Ishikawa (cell line): ENCODE results near the gene MMP24.

ENCODE experiments used
- TAF1 ChIP-seq: IDR thresholded peaks from 2 replicates; pipeline ENCODE4 v1.6.1; 2012; ENCODE audit warnings: low read depth, mild to moderate bottlenecking
- TF ChIP-seq, protein P1 (sequence below): IDR thresholded peaks from 2 replicates; pipeline ENCODE4 v1.6.1; 2012; ENCODE audit warnings: low read depth, mild to moderate bottlenecking
- TF ChIP-seq, protein P2 (sequence below): IDR thresholded peaks from 2 replicates; pipeline ENCODE4 v1.6.1; 2012

DNA sequence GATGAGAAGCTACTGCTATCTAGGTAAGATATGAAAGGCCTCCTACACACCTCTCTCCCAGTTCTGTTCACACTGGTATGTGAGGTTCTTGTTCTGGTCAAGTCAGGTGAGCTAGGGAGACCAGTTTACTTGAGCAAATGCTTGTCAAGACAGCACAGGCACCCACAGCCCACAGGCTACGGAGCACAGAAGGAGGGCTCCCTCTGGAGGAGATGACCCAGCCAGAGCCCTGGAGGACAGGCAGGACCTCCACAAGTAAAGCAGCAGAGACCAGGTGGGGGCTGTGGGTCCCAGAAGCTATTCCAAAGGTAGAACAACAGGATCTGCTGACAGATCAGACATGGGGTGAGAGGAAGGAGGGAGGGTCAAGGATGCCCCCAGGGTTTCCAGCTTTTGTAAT is 38.3 kb downstream of the MMP24 start:
- TF ChIP-seq, protein P1, sequence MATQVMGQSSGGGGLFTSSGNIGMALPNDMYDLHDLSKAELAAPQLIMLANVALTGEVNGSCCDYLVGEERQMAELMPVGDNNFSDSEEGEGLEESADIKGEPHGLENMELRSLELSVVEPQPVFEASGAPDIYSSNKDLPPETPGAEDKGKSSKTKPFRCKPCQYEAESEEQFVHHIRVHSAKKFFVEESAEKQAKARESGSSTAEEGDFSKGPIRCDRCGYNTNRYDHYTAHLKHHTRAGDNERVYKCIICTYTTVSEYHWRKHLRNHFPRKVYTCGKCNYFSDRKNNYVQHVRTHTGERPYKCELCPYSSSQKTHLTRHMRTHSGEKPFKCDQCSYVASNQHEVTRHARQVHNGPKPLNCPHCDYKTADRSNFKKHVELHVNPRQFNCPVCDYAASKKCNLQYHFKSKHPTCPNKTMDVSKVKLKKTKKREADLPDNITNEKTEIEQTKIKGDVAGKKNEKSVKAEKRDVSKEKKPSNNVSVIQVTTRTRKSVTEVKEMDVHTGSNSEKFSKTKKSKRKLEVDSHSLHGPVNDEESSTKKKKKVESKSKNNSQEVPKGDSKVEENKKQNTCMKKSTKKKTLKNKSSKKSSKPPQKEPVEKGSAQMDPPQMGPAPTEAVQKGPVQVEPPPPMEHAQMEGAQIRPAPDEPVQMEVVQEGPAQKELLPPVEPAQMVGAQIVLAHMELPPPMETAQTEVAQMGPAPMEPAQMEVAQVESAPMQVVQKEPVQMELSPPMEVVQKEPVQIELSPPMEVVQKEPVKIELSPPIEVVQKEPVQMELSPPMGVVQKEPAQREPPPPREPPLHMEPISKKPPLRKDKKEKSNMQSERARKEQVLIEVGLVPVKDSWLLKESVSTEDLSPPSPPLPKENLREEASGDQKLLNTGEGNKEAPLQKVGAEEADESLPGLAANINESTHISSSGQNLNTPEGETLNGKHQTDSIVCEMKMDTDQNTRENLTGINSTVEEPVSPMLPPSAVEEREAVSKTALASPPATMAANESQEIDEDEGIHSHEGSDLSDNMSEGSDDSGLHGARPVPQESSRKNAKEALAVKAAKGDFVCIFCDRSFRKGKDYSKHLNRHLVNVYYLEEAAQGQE = no peak
- no peak for TF ChIP-seq TAF1
- TF ChIP-seq, protein P2, sequence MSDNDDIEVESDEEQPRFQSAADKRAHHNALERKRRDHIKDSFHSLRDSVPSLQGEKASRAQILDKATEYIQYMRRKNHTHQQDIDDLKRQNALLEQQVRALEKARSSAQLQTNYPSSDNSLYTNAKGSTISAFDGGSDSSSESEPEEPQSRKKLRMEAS = no peak
